Right lobe of liver (tissue), 6 donors: ENCODE data around the gene EXOC8. TPM values are rescaled to one million over a fixed set of nuclear protein-coding genes. Genes with fewer than 3 reads are reported as not detected.

Experiments used
- ATAC-seq, 4 donors: fragments of 200-7000 bp; cut with Tn5 transposase; one replicate each; pipeline ENCODE4 v1.9.1; 2020; ENCODE audit warnings: mild to moderate bottlenecking in 4 of 4, moderate library complexity in 4 of 4
- DNase-seq, 3 donors: peaks; one replicate each; pipeline ENCODE4 v3.0.0-alpha.2; 2020
- H3K27ac ChIP-seq, 3 donors: fragments of 200-600 bp; one replicate each; pipeline ENCODE4 v1.8.0; 2022
- H3K27me3 ChIP-seq, 2 donors: fragments of 200-600 bp; one replicate each; pipeline ENCODE4 v1.8.0; 2022
- H3K36me3 ChIP-seq, 4 donors: fragments of 200-600 bp; sonication (generic) in 1 of 4; one replicate each; pipeline versions ENCODE4 v1.5.1 to v1.8.0; 2017 to 2022; ENCODE audit warnings: control low read depth in 1 of 4
- H3K4me1 ChIP-seq, 4 donors: fragments of 200-600 bp; sonication (generic) in 1 of 4; one replicate each; pipeline versions ENCODE4 v1.5.1 to v1.8.0; 2017 to 2022; ENCODE audit warnings: control low read depth in 1 of 4
- H3K4me3 ChIP-seq, 3 donors: fragments of 200-600 bp; one replicate each; pipeline ENCODE4 v1.8.0; 2022
- H3K9me3 ChIP-seq, 4 donors: fragments of 200-600 bp; sonication (generic) in 1 of 4; one replicate each; pipeline versions ENCODE4 v1.5.1 to v1.8.0; 2017 to 2022; ENCODE audit warnings: control low read depth in 1 of 4
- CTCF ChIP-seq, 4 donors: fragments of 200-600 bp in 3 of 4; fragments of 450-650 bp in 1 of 4; IDR thresholded peaks; one replicate each; pipeline versions ENCODE4 v1.5.1 to v1.8.0; 2016 to 2022; ENCODE audit warnings: antibody characterized with exemption in 4 of 4, mild to moderate bottlenecking in 2 of 4
- POLR2A ChIP-seq: fragments of 450-650 bp; IDR thresholded peaks from one replicate; pipeline ENCODE4 v1.6.1; 2017; ENCODE audit warnings: antibody characterized with exemption, mild to moderate bottlenecking
- WGBS: methylation state at CpG from one replicate; pipeline ENCODE4 v1.1.6; 2018; ENCODE audit warnings: low coverage, low lambda C conversion rate; ENCODE audit not compliant: insufficient coverage; ENCODE audit errors: missing lambda C conversion rate; 5-methylcytosine and 5-hydroxymethylcytosine counted together
- intact Hi-C, 2 donors: fragments of 100-400 bp; cut with DNase I; formaldehyde crosslinking; loops; one replicate each; pipeline versions ENCODE4 v1.11.2 to v1.14.1; 2022
- total RNA-seq, 6 experiments: library from RNA; depleted of rRNA in 2 of 6; stranded (reverse); fragments of >200 nt in 2 of 6; fragmentation: NEBNext Ultra II Directional in 3 of 6; extraction: Animal tissue kit (Norgen Biotek cat#: 25700) in 3 of 6; gene quantifications; one replicate each; pipeline versions ENCODE4 v1.1.0 to v1.2.4, GENCODE V29; 2016 to 2023
- donor health status: DM: no; HTN: yes; CAD: no.
- donor health status: DM: no; HTN: no; CAD: no.
- donor health status: DM: no; HTN: no; CAD: no.
- donor health status: DM: no; HTN: yes; CAD: no.
- donor health status: DM: no; HTN: yes; CAD: no.

EXOC8 gene
- total RNA-seq, 6 experiments from 2014 or later: 5.7 to 7.8 (median 6.8) TPM

GRCh38 chr1:231357187-231357772 is 19.6 kb upstream of the EXOC8 start:
- Histone ChIP-seq H3K36me3 (peaks cover 0 to 7% (median 2%) of the 10 kb centered on the region in 4 donors), H3K9me3 (no peaks in the 10 kb centered on the region), H3K27me3 (no peaks in the 10 kb centered on the region), H3K27ac (no peak overlapping the region), H3K4me3 (no peak overlapping the region), H3K4me1 (peaks cover 0 to 6% (median 0%) of the 10 kb centered on the region in 4 donors)
- DNase-seq (no peak), ATAC-seq (no peak)
- 65% methylated on average over 10 of the region's 10 CpGs for WGBS
- TF ChIP-seq POLR2A (no peak), CTCF (IDR thresholded peaks at IDR 0.05) (no peak)
- intact Hi-C loops: loop anchor here (5.0 to 10.0 kb wide), 2 partner anchors 230 to 238 kb away; no protein-coding TSS in a partner anchor

- intact Hi-C loops: loop anchor here (5.0 to 10.0 kb wide), 2 partner anchors 232 to 240 kb away; no protein-coding TSS in a partner anchor
- H3K9me3 ChIP-seq: no peaks in the 10 kb centered on the region
- ATAC-seq: no peak
- H3K36me3 ChIP-seq: peaks cover 0 to 13% (median 8%) of the 10 kb centered on the region in 4 donors
- no peaks in the 10 kb centered on the region for H3K27me3 ChIP-seq
- H3K4me1 ChIP-seq: peaks cover 0 to 6% (median 0%) of the 10 kb centered on the region in 4 donors
- H3K27ac ChIP-seq: no peak overlapping the region
- no peak overlapping the region for H3K4me3 ChIP-seq
- no peak for DNase-seq
- WGBS: 82% methylated on average over 3 of the region's 3 CpGs
- no peak for TF ChIP-seq CTCF (IDR thresholded peaks at IDR 0.05)
- TF ChIP-seq POLR2A: no peak
Measured at GRCh38 chr1:231355171-231355570, 17.5 kb upstream of the EXOC8 start.

DNA sequence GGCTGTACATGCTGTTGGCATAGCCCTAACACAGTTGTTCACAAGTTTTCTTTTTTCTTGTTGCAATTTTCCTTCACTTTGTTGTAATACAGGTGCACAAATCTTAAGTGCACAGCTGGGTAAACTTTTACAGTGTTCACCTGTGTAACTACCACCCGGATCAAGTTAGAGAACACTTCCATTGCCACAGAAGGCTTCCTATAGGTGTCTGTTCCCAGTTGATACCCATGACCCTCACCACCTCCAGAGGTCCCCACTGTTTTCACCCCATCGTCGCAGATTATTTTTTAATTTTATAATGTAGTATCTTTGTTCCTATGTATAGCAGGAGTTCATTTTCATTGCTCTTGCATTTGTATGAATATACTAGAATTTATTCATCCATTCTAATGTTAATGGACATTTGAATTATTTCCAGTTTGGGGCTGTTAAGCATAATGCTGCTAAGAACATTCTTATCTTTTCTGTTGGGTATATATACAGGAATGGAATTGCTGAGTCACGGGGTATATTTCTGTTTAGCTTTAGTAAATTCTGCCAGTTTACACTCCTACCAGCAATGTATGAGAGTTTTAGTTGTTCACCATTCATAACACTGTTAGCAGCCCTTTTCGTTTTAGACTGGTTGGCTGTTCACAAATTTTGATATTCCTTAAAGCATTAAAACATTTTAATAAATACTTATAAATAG is 16.8 kb upstream of the EXOC8 start:
- WGBS: 81% methylated on average over 5 of the region's 5 CpGs
- intact Hi-C loops: loop anchor here (5.0 to 10.0 kb wide), 2 partner anchors 233 to 240 kb away; no protein-coding TSS in a partner anchor
- no peak for DNase-seq
- no peaks in the 10 kb centered on the region for H3K9me3 ChIP-seq
- peaks cover 0 to 13% (median 8%) of the 10 kb centered on the region in 4 donors for H3K36me3 ChIP-seq
- ATAC-seq: no peak
- TF ChIP-seq CTCF (IDR thresholded peaks at IDR 0.05) (no peak), POLR2A (no peak)
- no peak overlapping the region for H3K4me3 ChIP-seq
- H3K4me1 ChIP-seq: peaks cover 0 to 6% (median 0%) of the 10 kb centered on the region in 4 donors
- no peak overlapping the region for H3K27ac ChIP-seq
- H3K27me3 ChIP-seq: no peaks in the 10 kb centered on the region

DNA sequence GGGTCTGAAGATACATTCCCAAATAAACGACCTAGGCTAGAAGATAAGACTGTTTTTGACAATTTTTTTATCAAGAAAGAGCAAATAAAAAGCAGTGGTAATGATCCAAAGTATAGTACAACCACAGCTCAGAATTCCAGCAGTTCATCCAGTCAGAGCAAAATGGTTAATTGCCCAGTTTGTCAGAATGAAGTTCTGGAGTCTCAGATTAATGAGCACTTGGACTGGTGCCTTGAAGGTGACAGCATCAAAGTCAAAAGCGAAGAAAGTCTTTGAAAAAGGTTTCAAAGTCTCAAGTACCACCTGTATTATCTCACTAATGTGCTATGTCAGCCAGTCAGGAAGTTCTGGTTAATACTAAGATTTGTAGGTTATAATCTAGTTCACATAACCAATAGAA is 15.4 kb upstream of the EXOC8 start:
- TF ChIP-seq POLR2A (no peak), CTCF (IDR thresholded peaks at IDR 0.05) (no peak)
- no peaks in the 10 kb centered on the region for H3K9me3 ChIP-seq
- no peaks in the 10 kb centered on the region for H3K27me3 ChIP-seq
- WGBS: 63% methylated on average over 2 of the region's 2 CpGs
- no peak overlapping the region for H3K4me3 ChIP-seq
- no peak overlapping the region for H3K27ac ChIP-seq
- DNase-seq: no peak
- no peak for ATAC-seq
- peaks cover 0 to 22% (median 11%) of the 10 kb centered on the region in 4 donors for H3K36me3 ChIP-seq
- H3K4me1 ChIP-seq: peaks cover 0 to 6% (median 0%) of the 10 kb centered on the region in 4 donors
- intact Hi-C loops: loop anchor here in 1 of 2 donors (10.0 kb wide), 1 partner anchor 242 kb away; no protein-coding TSS in a partner anchor
